ENCODE data around the gene PRRC1.
A peak's percentile ranks its signal among the peaks of the same experiment; 100 is the strongest.

PRRC1 gene

DNA sequence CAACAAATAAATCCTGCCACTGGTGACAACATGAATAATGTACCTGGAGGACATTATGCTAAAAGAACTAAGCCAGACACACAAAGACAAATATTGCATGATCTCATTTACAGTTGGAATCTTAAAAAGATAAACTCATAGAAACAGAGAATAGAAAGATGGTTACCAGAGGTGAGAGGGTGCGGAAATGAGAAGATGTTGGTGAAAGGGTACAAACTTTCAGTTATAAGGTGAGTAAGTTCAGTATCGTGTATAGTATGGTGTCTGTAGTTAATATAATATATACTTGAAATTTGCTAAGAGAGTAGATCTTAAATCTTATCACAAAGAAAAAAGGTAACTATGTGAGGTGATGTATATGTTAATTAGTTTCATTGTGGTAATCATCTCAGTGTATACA, 63.3 kb downstream of the PRRC1 start:
- DNase-seq (ENCODE audit: low read depth): no peak

DNA sequence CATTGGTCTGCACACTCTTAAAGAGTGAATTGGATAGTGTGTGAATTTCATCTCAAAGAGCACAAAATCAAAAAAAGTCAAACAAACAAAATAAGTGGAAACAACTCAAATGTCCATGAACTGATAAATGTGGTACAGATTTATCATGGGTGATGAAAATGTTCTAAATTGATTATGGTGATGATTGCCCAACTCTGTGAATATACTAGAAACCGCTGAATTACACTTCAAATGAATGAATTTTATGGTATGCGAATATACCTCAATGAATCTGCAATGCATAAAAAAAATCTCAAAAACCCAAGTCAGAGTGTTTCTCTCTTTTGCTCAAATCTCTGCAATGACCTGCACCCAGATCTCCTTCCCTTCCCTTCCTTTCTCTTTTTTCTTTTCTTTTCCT, 64.0 kb downstream of the PRRC1 start:
- no peak for DNase-seq (ENCODE audit: low read depth)

DNA sequence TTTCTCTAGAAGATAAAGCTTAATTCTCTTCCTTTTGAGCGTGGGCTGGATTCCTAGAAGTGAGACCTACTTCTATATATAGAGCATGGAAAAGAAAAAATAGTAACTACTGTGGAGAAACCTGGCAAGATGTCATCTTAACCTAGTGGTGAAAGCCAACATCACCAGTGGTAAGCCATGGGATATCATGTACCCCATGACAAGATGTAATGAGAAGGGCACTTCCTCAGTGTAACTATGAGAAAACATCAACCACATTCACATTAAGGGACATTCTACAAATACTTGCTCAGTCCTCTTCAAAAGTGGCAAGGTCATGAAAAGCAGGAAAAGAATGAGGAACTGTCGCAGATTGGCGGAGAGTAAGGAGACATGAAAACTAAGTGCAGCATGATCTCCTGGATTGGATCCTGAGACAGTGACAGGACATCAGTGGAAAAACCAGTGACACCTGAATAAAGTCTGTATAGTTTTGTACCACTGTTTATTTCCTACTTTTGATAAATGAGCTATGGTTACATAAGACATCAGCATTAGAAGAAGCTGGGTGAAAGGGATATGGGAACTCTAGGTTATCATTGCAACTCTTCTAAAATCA, 65.4 kb downstream of the PRRC1 start:
- peak; percentile 3 for DNase-seq (ENCODE audit: low read depth)

DNA sequence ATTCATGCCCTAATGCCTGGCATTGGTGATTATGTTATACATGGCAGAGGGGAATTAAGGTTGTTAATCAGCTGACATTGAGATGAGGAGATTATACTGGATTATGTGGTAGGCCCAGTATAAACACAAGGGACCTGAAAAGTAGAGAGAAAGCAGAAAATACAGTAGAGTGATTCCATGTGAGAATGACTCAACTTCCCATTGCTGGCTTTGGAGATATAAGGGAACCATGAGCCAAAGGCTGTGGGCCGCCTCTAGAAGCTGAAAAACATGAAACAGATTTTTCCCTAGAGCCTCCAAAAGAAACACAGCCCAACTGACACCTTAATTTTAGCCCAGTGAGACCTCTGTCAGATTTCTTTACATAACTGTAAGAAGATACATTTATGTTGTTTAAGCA, 66.4 kb downstream of the PRRC1 start:
- DNase-seq (ENCODE audit: low read depth): no peak

DNA sequence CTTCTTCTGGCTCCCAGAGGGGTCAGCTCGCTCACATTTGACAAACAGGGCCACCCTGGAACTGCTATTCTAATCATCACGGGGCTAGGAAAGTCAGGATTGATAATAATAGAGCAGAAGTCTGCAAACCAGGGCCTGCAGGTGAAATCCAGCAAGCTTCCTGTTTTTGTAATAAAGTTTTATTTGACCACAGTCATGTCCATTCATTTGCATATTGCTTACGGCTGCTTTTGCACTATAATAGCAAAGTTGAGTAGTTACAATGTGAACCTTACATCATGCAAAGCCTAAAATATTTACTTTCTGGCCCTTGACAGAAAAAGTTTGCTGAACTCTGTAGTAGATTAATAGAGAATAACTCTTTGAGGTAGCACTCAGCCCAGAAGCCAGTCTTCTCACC, 68.2 kb downstream of the PRRC1 start:
- DNase-seq (ENCODE audit: low read depth): no peak

DNA sequence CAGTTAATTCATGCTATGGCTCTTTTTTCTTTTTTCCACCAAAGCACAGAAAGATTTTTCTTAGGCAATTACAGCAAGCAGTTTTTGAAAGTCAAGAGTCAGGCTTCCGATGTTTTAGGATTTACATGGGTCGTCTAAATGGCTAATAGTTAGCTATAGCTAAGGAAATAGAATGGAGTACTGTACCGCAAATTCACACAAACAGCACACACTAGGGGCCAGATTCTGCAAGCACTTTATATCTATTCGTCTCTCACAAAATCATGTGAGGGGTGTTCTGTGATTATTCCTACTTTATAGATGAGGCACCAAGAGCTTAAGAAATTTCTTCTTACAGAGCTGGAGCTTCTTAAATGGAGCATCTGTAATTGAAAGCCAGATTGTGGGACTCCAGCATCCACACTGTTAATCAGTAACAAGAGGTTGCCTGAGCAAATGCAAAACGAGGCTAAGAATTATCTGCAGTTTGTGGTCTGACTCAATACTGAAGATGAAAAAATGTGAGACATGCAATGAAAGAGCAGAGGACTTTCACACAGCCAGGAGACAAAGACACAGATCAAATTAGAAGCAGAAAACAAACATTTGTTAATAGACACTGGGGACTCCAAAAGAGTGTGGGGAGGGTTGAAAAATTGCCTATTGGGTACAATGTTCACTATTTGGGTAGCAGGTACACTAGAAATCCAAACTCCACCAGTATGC, 68.8 kb downstream of the PRRC1 start:
- DNase-seq (ENCODE audit: low read depth): no peak

DNA sequence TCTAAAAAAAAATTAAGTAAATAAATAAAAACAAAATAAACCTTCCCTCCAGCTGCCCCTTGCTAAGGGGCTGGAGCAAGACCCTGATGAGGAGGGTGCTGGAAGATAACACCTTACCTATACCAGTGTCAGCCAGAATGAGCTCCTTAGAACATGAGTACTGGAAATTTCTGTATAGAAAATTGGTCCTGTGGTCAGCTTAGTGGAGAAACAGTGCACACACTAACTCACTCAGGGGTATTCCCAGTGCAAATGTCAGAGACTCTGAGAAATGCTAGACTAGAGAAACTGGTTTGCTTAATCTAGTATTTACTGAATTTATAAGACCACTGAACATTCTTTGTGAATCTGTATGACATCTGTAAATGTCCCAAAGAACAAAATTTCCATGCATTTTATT, 69.4 kb downstream of the PRRC1 start:
- no peak for DNase-seq (ENCODE audit: low read depth)

DNA sequence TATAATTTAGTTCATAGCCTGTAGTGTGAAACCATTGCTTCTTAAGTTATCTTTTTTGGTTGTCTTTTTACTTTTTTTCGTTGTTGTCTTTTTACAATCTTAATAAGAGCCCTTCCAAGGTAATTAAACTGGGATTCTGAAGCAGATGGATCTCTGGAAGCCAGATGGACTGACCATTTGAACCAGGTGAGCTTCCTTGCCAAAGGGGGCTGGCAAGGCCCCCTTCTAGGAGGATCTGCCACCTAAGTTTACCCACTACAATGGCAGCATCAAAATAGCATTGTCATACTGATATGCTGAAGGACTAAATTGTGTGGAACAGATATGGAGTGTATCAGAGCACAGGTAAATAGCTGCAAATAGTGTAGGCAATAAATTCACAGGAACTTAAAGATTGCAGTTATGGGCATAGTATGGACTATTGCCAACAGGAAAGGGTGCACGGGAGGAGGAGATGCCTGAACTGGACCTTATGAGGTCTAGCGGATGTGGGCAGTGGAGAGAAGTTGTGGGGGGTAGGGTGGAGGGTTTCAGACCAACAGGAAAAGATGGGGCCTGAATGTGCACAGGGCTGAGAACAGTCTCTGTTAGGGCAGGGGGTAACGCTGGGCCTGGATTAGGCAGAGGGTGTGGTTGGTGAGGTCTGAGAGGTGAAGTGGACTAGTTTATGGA, 69.9 kb downstream of the PRRC1 start:
- no peak for DNase-seq (ENCODE audit: low read depth)

DNA sequence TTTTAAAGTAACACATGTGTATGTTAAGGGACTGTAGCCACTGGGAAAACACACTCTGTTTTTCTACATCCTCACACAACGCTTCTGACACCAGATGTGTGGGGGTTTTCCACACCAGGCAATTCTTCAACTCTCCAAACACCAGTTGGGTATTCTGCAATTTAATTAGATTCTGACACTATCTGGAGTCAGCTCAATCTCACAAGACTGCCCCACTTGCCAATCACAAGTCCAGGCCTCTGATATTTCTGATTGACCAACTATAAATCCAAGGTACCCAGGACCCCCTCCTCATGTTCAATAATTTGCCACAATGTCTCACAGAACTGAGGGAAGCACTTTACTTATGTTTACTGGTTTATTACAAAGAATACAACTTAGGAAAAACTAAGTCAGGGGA, 70.9 kb downstream of the PRRC1 start:
- no peak for DNase-seq (ENCODE audit: low read depth)

DNA sequence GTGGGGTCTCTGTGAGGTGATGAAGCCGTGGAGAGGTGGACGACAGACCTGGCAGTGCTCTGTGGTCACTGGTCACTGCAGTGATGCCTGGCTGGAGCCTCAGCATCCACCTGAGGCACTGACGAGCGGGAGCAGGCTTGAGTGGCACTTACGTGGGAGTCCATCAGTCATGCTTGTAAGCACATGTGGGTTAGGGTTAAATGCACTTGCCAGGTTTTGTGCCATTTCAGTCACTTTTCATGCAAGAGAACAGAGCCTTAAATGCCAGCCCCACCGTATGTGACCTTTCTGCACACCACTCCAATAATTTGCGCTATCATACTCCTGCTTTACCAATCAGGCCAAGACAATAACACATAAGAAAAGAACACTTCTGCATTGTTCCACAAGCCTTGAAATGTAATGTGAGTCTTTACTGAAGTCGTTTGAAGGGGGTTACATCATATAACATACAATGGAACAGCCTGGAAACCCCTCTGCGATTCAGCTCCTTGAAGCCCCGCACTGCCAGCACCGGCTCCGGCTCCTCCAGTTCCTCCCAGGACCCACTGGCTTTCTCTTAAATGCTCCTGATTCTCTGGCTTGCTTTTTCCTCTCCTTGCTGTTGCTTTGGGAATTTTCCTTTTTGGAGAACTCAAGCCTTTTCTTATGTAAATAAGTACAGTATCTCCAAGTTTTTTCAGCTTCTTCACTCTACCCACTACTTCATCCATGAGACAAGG, 72.0 kb downstream of the PRRC1 start:
- no peak for DNase-seq (ENCODE audit: low read depth)

DNA sequence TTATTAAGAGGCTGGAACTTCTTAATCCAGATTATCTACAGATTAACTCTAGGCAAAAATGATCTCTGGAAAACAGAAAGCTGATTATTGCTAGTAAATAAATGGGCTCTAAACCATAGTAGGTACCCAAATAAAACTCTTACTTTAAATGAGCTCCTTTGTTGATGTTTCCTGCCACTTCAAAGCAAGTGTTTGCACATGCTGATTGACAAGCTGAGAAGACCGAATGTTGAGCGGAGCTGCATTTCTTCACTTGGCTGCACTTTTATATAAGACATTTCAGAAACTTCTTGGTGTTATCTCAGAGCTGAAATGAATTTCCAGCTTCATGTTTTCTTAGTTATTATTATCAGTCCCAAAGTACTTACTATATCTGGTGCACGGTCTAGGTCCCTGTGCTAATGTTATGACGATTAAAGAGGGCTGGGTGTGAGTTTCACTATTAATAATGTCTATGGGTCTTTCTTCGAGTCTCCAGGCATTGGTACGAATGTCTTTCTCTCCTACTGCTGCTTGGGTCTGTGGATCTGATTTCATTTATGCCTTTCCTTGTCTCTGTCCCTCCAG, 72.8 kb downstream of the PRRC1 start:
- no peak for DNase-seq (ENCODE audit: low read depth)

DNA sequence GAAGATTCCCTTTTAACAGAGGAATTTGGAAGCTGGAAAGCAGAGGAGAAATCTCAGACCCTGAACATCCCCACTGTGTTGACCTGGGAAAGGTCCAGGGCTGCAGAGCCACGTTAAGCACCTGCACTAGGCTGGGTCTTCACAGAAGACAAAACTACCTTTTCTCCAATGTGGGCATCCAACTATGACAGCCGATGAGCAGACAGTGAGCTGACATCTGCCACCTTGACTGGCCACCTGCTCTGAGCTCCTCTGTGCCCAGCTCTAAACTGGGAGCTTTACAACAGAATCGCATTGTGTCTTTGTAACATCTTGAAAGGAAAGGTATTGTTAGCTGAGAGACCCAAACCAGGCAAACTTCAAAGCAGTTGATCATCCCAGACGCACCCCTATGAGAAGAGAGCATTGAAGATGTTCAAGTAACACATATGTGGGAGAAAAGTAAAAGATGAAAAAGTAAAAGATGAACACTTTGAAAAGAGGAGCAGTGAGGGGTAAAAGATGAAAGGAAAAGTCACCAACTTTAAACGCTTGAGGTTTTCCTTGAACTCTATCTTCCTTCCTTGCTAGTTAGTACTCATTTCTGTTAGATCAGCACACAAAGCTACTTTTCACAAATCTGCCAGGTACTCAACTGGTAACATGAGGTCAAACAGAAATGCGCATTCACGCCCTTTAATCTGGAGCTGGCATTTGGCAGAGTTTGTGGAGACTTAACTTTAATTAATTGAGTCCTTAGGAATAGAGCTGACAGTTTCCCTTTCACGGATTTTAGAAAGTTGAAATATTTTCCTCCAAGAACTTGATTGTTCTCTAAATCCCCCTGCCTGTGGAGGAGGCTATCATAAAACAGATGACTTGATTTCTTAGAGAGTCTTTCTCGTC, 78.3 kb downstream of the PRRC1 start:
- no peak for DNase-seq (ENCODE audit: low read depth)

DNA sequence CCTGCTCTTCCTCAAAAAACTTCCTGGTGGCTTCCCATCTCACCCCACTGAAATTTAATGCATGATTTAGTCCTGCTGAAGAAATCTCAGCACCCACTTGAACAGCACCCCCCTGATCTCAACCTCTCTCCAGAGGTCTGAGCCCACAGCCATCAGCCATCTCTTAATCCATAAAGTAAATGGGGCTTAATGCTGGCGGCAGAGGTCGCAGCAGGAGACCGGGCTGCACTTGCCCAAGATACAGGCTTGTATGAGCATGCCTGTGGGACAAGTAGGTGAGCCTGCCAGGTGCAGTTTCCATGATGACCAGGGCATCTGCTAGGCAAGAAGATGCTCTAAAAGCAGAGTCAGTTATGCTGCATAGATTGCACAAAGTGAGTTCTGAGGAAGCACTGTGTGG, 79.1 kb downstream of the PRRC1 start:
- DNase-seq (ENCODE audit: low read depth): no peak

DNA sequence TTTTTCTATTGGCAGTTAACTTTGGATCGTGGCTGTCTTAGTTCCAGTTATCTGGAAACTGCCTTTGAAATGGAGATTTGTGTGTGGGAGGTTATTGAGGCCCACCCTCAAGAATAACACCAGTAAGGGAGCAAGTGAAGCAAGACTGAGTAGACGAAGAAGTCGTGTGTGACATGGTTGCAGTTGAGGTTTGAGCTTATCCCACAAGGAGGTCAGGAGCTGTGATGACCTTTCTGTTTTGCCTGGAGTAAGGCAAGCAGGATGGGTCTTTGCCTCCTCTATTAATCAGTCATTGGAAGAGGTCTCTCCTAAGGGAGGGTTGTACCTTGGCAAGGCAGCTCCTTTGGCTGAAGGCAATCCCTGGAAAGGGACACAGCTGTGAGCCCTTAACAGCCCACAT, 81.9 kb downstream of the PRRC1 start:
- DNase-seq (ENCODE audit: low read depth): no peak

DNA sequence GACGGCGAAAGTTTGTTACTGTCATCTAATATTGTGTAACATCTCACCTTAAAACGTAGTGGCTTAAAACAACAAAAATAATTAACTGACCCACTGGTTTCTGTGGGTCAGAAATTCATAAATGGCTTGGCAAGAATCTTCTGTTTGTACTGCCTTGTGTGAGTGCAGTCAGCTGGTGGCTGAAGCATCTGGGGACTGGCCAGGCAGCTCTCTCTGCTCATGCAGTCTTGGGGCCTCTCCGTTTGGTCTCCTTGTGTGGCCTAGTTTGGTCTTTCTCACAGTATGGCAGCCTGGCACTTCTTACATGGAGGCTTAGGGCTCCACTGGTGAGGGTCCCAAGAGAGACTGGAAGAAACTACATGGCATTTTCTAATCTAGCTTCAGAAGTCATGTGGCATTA, 82.4 kb downstream of the PRRC1 start:
- DNase-seq (ENCODE audit: low read depth): no peak

DNA sequence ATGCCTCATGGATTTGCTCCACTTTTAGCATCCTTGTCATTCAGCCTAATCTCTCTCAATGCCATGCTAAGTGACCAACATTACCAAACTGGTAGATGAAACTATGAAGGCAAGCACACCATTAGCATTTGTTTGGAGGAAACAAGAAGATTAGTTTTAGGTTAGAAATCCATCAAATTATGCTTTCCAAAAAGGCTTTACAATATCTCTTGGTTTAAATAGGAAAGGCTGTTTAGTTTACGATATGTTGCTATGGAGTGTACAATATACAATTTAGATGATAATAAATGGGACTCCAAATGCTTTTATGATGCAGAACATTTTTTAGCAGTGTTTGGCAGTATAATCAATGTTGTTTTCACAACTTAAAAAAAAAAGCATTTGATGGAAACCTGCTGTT, 83.7 kb downstream of the PRRC1 start:
- no peak for DNase-seq (ENCODE audit: low read depth)

DNA sequence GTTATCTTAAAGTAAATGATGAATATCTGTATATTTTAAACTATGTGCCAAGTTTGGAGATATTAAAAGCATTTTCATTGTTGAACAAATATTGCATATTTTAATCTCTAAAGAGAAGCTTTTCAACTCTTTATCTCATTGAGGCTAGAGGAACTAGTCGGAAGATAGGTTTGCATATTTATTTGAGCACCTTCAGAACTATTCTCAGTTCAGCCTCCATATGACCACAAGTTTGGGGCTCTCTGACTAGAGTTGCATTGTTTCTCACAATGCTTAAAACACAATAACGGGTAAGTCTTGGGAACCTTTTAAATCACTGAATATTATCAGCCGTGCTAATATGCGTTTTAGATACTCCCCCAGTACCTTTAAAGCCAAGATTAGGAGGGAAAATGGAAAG, 84.2 kb downstream of the PRRC1 start:
- no peak for DNase-seq (ENCODE audit: low read depth)

DNA sequence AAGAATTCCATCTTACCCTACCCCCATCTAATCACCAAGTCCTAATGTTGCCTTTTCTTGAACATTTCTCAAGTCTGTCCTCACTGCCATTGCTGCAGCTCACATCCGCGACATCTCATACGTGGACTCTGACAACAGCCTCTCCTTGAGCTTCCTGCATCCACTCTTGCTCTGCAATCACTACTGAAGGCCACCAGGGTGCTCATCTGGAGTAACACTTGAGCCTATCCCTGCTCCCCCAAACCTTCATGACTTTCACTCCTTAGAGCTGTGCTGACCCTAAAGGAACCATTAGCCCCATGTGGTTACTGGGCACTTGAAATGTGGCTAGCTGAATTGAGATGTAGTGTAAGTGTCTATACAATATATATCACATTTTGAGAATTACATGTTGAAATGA, 85.0 kb downstream of the PRRC1 start:
- no peak for DNase-seq (ENCODE audit: low read depth)

DNA sequence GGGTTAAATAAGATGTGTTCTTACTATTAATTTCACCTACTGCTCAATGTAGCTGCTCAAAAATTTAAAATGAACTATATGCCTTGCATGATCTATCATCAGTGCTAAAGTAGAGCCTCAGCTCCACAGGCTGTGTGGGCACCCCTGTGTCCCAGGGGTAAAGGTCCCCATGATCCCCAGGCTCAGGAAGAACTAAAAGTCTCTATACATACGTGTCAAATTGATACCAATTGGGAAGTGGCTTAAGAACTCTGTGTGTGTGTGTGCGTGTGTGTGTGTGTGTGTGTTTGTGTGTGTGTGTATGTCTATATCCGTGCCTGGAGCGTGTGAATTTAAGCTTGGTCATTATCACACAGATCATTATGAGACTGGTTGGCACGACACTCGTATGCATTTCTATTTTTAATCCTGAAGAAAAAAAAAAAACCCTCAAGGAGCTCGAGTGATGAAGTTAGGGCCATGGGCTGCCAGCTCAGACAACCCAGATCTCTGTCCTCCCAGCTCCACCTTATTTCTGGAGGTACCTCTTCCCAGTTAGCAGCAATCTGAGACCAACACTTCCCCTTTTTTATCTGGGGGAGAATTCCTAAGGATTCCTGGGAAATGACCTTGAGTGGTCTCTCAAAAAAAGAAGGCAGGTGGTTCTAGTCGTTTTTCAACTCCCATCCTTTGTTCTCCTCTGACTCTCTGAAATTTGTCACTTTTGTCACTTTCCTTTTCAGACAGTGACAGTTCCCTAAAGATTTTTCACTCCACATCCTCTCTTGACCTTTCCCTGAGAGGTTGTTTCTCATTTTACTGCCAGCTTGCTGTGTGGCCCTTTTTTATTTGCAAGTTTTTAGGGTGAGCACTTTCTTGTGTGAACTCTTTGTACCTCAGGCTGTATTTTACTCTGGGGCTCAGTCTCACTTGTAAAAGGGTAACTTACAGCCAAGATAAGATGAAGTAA, 85.7 kb downstream of the PRRC1 start:
- DNase-seq (ENCODE audit: low read depth): no peak
